SU-DHL-6 (cell line): ENCODE data around the gene GANAB.

Experiments used
- H2AFZ ChIP-seq: fragments of 200-600 bp; sonication (generic); 2 replicates; pipeline ENCODE4 v1.6.1; 2014; ENCODE audit warnings: low read depth, mild to moderate bottlenecking, moderate library complexity, mixed read lengths, antibody characterized with exemption, low read length; ENCODE audit not compliant: severe bottlenecking
- H3F3A ChIP-seq: fragments of 200-600 bp; shearing (Covaris generic); 2 replicates; pipeline ENCODE4 v1.6.0; 2016; ENCODE audit warnings: antibody characterized with exemption, mild to moderate bottlenecking; ENCODE audit not compliant: insufficient read depth
- H3K27ac ChIP-seq: fragments of 200-600 bp; sonication (generic); 2 replicates; pipeline ENCODE4 v1.5.1; 2016; ENCODE audit warnings: low read depth, mild to moderate bottlenecking, low read length, moderate library complexity, mixed read lengths
- H3K27me3 ChIP-seq: fragments of 200-600 bp; sonication (generic), shearing (Covaris generic); 2 replicates; pipeline ENCODE4 v1.6.0; 2014; ENCODE audit warnings: mild to moderate bottlenecking, low read length
- H3K36me3 ChIP-seq: fragments of 200-600 bp; sonication (generic); 2 replicates; pipeline ENCODE4 v1.6.1; 2014; ENCODE audit warnings: mild to moderate bottlenecking, low read length, mixed read lengths
- H3K4me2 ChIP-seq: fragments of 300-600, 200-600 bp; shearing (Covaris generic), sonication (generic); 2 replicates; pipeline ENCODE4 v1.6.0; 2014; ENCODE audit warnings: low read length, low read depth, mild to moderate bottlenecking; ENCODE audit not compliant: poor library complexity, severe bottlenecking
- H3K4me3 ChIP-seq: fragments of 200-600 bp; sonication (generic); 2 replicates; pipeline ENCODE4 v1.5.1; 2014; ENCODE audit warnings: antibody characterized with exemption, low read length, mild to moderate bottlenecking, mixed read lengths; ENCODE audit not compliant: insufficient read depth, poor library complexity, severe bottlenecking
- H3K79me2 ChIP-seq: fragments of 200-600 bp; sonication (generic); 2 replicates; pipeline ENCODE4 v1.6.1; 2014; ENCODE audit warnings: mild to moderate bottlenecking, low read length, moderate library complexity; ENCODE audit not compliant: insufficient read depth
- H3K9ac ChIP-seq: fragments of 200-600 bp; sonication (generic); 2 replicates; pipeline ENCODE4 v1.7.0; 2014; ENCODE audit warnings: mild to moderate bottlenecking, low read length
- H3K9me2 ChIP-seq: fragments of 200-600 bp; sonication (generic); replicated peaks from 2 replicates; pipeline ENCODE4 v1.6.1; 2014; ENCODE audit warnings: low read length; ENCODE audit not compliant: insufficient read depth
- H3K9me3 ChIP-seq: fragments of 200-600 bp; sonication (generic); 2 replicates; pipeline ENCODE4 v1.6.1; 2014; ENCODE audit warnings: low read length, mixed read lengths; ENCODE audit not compliant: insufficient read depth
- H4K20me1 ChIP-seq: fragments of 200-600 bp; sonication (generic); 2 replicates; pipeline ENCODE4 v1.6.1; 2014; ENCODE audit warnings: low read depth, mild to moderate bottlenecking, antibody characterized with exemption, low read length, moderate library complexity, mixed read lengths
- CTCF ChIP-seq: fragments of 200-600 bp; sonication (generic); IDR thresholded peaks from one replicate; pipeline ENCODE4 v1.5.1; 2017; ENCODE audit warnings: antibody characterized with exemption, mild to moderate bottlenecking, low read length, moderate library complexity; ENCODE audit not compliant: insufficient read depth, poor library complexity, severe bottlenecking
- EZH2phosphoT487 ChIP-seq: fragments of 200-600 bp; sonication (generic), shearing (Covaris generic); conservative IDR thresholded peaks from 2 replicates; pipeline ENCODE4 v1.6.1; 2018; ENCODE audit warnings: mild to moderate bottlenecking, antibody characterized with exemption, low read length, moderate library complexity, mixed read lengths

The GANAB gene

GRCh38 chr11:62577046-62577714, 69.2 kb downstream of the GANAB start:
- Histone ChIP-seq H3K79me2 (peaks cover 31% of the 10 kb centered on the region), H3K9ac (no peak overlapping the region), H3K9me2 (no peaks in the 10 kb centered on the region), H3K4me3 (no peak overlapping the region), H3K9me3 (no peaks in the 10 kb centered on the region), H3K36me3 (peaks cover 7% of the 10 kb centered on the region), H4K20me1 (no peaks in the 10 kb centered on the region), H3K27me3 (no peaks in the 10 kb centered on the region), H3K4me2 (no peak overlapping the region), H2AFZ (no peak overlapping the region), H3K27ac (no peak overlapping the region), H3F3A (peaks cover 4% of the 10 kb centered on the region; the same call in 1 of the 2 replicates)
- TF ChIP-seq EZH2phosphoT487 (no peak), CTCF (no peak)

GRCh38 chr11:62575837-62576236, 70.6 kb downstream of the GANAB start:
- Histone ChIP-seq H3K4me3 (no peak overlapping the region), H3K27me3 (no peaks in the 10 kb centered on the region), H3K4me2 (peak overlapping the region; percentile 82), H4K20me1 (no peaks in the 10 kb centered on the region), H3K79me2 (peaks cover 44% of the 10 kb centered on the region), H3K9me2 (no peaks in the 10 kb centered on the region), H3K9me3 (no peaks in the 10 kb centered on the region), H3F3A (peaks cover 4% of the 10 kb centered on the region; the same call in 1 of the 2 replicates), H3K36me3 (peaks cover 18% of the 10 kb centered on the region), H2AFZ (no peak overlapping the region), H3K9ac (peak overlapping the region; percentile 91; the same call in 1 of the 2 replicates), H3K27ac (no peak overlapping the region)
- TF ChIP-seq EZH2phosphoT487, result no peak
- TF ChIP-seq CTCF, result no peak

- Histone ChIP-seq H3K79me2 (peaks cover 45% of the 10 kb centered on the region), H3K27me3 (no peaks in the 10 kb centered on the region), H3K27ac (peak overlapping the region; percentile 48; the same call in 1 of the 2 replicates), H3K9me3 (no peaks in the 10 kb centered on the region), H3F3A (peaks cover 4% of the 10 kb centered on the region; the same call in 1 of the 2 replicates), H3K4me3 (peak overlapping the region; percentile 65), H3K9me2 (no peaks in the 10 kb centered on the region), H3K4me2 (peak overlapping the region; percentile 82), H3K36me3 (peaks cover 19% of the 10 kb centered on the region), H3K9ac (peak overlapping the region; percentile 91), H4K20me1 (no peaks in the 10 kb centered on the region), H2AFZ (no peak overlapping the region)
- TF ChIP-seq CTCF, result no peak
- no peak for TF ChIP-seq EZH2phosphoT487
Measured at GRCh38 chr11:62575156-62575555, 71.3 kb downstream of the GANAB start.
